Right cardiac atrium (tissue), 5 donors: ENCODE data around the gene CHAC1. TPM values are rescaled to one million over a fixed set of nuclear protein-coding genes. Genes with fewer than 3 reads are reported as not detected.
"Not testable (repeated sequence)": the region's sequence is repeated elsewhere in the genome, so short reads cannot be mapped to it uniquely, and the experiment has no call there.

Experiments
- ATAC-seq, 2 donors: fragments of 200-7000 bp; cut with Tn5 transposase; one replicate each; pipeline versions ENCODE4 v1.8.0 to v1.9.1; 2020; ENCODE audit warnings: moderate library complexity in 2 of 2, mild to moderate bottlenecking in 1 of 2
- DNase-seq, 3 donors: peaks; one replicate each; pipeline ENCODE4 v3.0.0-alpha.2; 2020
- H3K27ac ChIP-seq: one replicate; pipeline ENCODE4 v1.5.1; 2013; ENCODE audit warnings: mild to moderate bottlenecking, low read length, control low read depth, moderate library complexity
- H3K27me3 ChIP-seq: one replicate; pipeline ENCODE4 v1.6.1; 2013; ENCODE audit not compliant: control insufficient read depth, insufficient read depth
- H3K4me1 ChIP-seq: one replicate; pipeline ENCODE4 v1.6.1; 2013; ENCODE audit warnings: low read length; ENCODE audit not compliant: control insufficient read depth, insufficient read depth
- H3K4me3 ChIP-seq: one replicate; pipeline ENCODE4 v1.5.1; 2013; ENCODE audit warnings: low read length, control low read depth
- H3K9me3 ChIP-seq: one replicate; pipeline ENCODE4 v1.6.1; 2013; ENCODE audit warnings: low read length; ENCODE audit not compliant: control insufficient read depth
- WGBS: extraction: QIAGEN DNeasy Blood & Tissue Kit; methylation state at CpG from one replicate; pipeline ENCODE4 v1.1.7; 2013; 5-methylcytosine and 5-hydroxymethylcytosine counted together
- intact Hi-C, 4 donors: fragments of 100-400 bp; cut with DNase I; formaldehyde crosslinking; loops; one replicate each; pipeline versions ENCODE4 v1.11.0 to v1.14.0; 2022 to 2023
- polyA plus RNA-seq: library from polyadenylated mRNA; stranded (reverse); fragments of 200-250 nt; gene quantifications from one replicate; pipeline ENCODE4 v1.2.3, GENCODE V29; 2013
- total RNA-seq, 4 donors: library from RNA; stranded (reverse); fragmentation: NEBNext Ultra II Directional; extraction: Animal tissue kit (Norgen Biotek cat#: 25700); gene quantifications; one replicate each; pipeline ENCODE4 v1.2.1, GENCODE V29; 2021
- donor health status: healthy with polysubstance abuse.
- donor health status: DM: no; HTN: yes; CAD: no.
- donor health status: DM: no; HTN: no; CAD: no.
- donor health status: DM: no; HTN: yes; CAD: no; lungs with severe emphysema.
- donor health status: DM: yes; HTN: yes; CAD: no.

CHAC1 gene
- total and polyA plus RNA-seq, 5 donors = 1.6 to 3.2 (median 1.8) TPM

GRCh38 chr15:40951764-40952163, 1.5 kb upstream of the CHAC1 start:
- no peak for DNase-seq
- Histone ChIP-seq H3K9me3 (no peaks in the 10 kb centered on the region), H3K4me3 (no peak overlapping the region), H3K27ac (no peak overlapping the region), H3K4me1 (peaks cover 1% of the 10 kb centered on the region), H3K27me3 (no peaks in the 10 kb centered on the region)
- ATAC-seq = no peak
- intact Hi-C loops = loop anchor here in 1 of 4 donors (10.0 kb wide), 1 partner anchor 53 kb away; no protein-coding TSS in a partner anchor
- WGBS = 90% methylated on average over 4 of the region's 4 CpGs

- H3K4me1 ChIP-seq = peaks cover 2% of the 10 kb centered on the region
These were observed 870 bp upstream of the CHAC1 start for GRCh38 chr15:40952301-40952900.

GRCh38 chr15:40953713-40954074, 423 bp downstream of the CHAC1 start:
- ATAC-seq = peak; percentile 1 to 5
- H3K4me1 ChIP-seq = peaks cover 2% of the 10 kb centered on the region
- WGBS = 5% methylated on average over 17 of the region's 17 CpGs

More at GRCh38 chr15:40952301-40952900, 870 bp upstream of the CHAC1 start:
- no peak for DNase-seq
- ATAC-seq = no peak
- Histone ChIP-seq H3K4me3 (peak overlapping the region; percentile 67), H3K9me3 (no peaks in the 10 kb centered on the region), H3K27ac (peak overlapping the region; percentile 36), H3K27me3 (no peaks in the 10 kb centered on the region)
- intact Hi-C loops = loop anchor here in 1 of 4 donors (10.0 kb wide), 1 partner anchor 52 kb away; no protein-coding TSS in a partner anchor
- 48% methylated on average over 23 of the region's 23 CpGs for WGBS

GRCh38 chr15:40954158-40954848, 1.0 kb downstream of the CHAC1 start:
- DNase-seq, H3K27me3 ChIP-seq, ATAC-seq, H3K4me1 ChIP-seq, H3K4me3 ChIP-seq, H3K27ac ChIP-seq, H3K9me3 ChIP-seq: not testable (repeated sequence)
- 72% methylated on average over 8 of the region's 8 CpGs for WGBS
- intact Hi-C loops = loop anchor here in 1 of 4 donors (10.0 kb wide), 1 partner anchor 50 kb away; no protein-coding TSS in a partner anchor

More at GRCh38 chr15:40953713-40954074, 423 bp downstream of the CHAC1 start:
- intact Hi-C loops = loop anchor here in 1 of 4 donors (10.0 kb wide), 1 partner anchor 51 kb away; no protein-coding TSS in a partner anchor
- Histone ChIP-seq H3K4me3 (peak overlapping the region; percentile 67), H3K9me3 (no peaks in the 10 kb centered on the region), H3K27ac (no peak overlapping the region), H3K27me3 (no peaks in the 10 kb centered on the region)
- no peak for DNase-seq

GRCh38 chr15:40955141-40955903, 2.1 kb downstream of the CHAC1 start:
- Histone ChIP-seq H3K27me3 (no peaks in the 10 kb centered on the region), H3K4me1 (peaks cover 2% of the 10 kb centered on the region), H3K4me3 (no peak overlapping the region), H3K27ac (peak overlapping the region; percentile 3), H3K9me3 (no peaks in the 10 kb centered on the region)
- 90% methylated on average over 20 of the region's 20 CpGs for WGBS
- ATAC-seq = no peak
- intact Hi-C loops = loop anchor here in 1 of 4 donors (10.0 kb wide), 1 partner anchor 49 kb away; no protein-coding TSS in a partner anchor
- DNase-seq = no peak

- H3K9me3 ChIP-seq = no peaks in the 10 kb centered on the region
- no peaks in the 10 kb centered on the region for H3K27me3 ChIP-seq
- peak overlapping the region; percentile 76 for H3K27ac ChIP-seq
- 72% methylated on average over 3 of the region's 3 CpGs for WGBS
- intact Hi-C loops = loop anchor here in 1 of 4 donors (10.0 kb wide), 1 partner anchor 49 kb away; no protein-coding TSS in a partner anchor
- DNase-seq (no peak), ATAC-seq (no peak)
- peaks cover 2% of the 10 kb centered on the region for H3K4me1 ChIP-seq
- no peak overlapping the region for H3K4me3 ChIP-seq
These were observed 2.8 kb downstream of the CHAC1 start for GRCh38 chr15:40955930-40956540.

GRCh38 chr15:40956541-40956982, 3.3 kb downstream of the CHAC1 start:
- intact Hi-C loops = loop anchor here in 1 of 4 donors (10.0 kb wide), 1 partner anchor 48 kb away; no protein-coding TSS in a partner anchor
- Histone ChIP-seq H3K4me3 (no peak overlapping the region), H3K9me3 (no peaks in the 10 kb centered on the region), H3K27me3 (no peaks in the 10 kb centered on the region), H3K4me1 (peaks cover 2% of the 10 kb centered on the region), H3K27ac (peak overlapping the region; percentile 81)
- WGBS = 88% methylated on average over 3 of the region's 3 CpGs
- DNase-seq = no peak
- peak in 1 of 2 donors; percentile 6 for ATAC-seq

GRCh38 chr15:40957041-40957555, 3.8 kb downstream of the CHAC1 start:
- no peaks in the 10 kb centered on the region for H3K27me3 ChIP-seq
- peak overlapping the region; percentile 81 for H3K27ac ChIP-seq
- WGBS = 85% methylated on average over 4 of the region's 4 CpGs
- DNase-seq = no peak
- no peaks in the 10 kb centered on the region for H3K9me3 ChIP-seq
- intact Hi-C loops = loop anchor here in 1 of 4 donors (10.0 kb wide), 1 partner anchor 48 kb away; no protein-coding TSS in a partner anchor
- no peak for ATAC-seq
- H3K4me3 ChIP-seq = no peak overlapping the region
- peaks cover 2% of the 10 kb centered on the region for H3K4me1 ChIP-seq

GRCh38 chr15:40957581-40958051, 4.3 kb downstream of the CHAC1 start:
- Histone ChIP-seq H3K9me3 (no peaks in the 10 kb centered on the region), H3K4me1 (peaks cover 2% of the 10 kb centered on the region), H3K27ac (peak overlapping the region; percentile 39), H3K27me3 (no peaks in the 10 kb centered on the region), H3K4me3 (no peak overlapping the region)
- DNase-seq (peak in 2 of 3 donors; percentile 69 to 75), ATAC-seq (peak in 1 of 2 donors; percentile 45)
- intact Hi-C loops = loop anchor here in 1 of 4 donors (10.0 kb wide), 1 partner anchor 47 kb away; no protein-coding TSS in a partner anchor
- 67% methylated on average over 9 of the region's 9 CpGs for WGBS

GRCh38 chr15:40958146-40958545, 4.9 kb downstream of the CHAC1 start:
- no peak for DNase-seq
- no peaks in the 10 kb centered on the region for H3K27me3 ChIP-seq
- 87% methylated on average over 6 of the region's 6 CpGs for WGBS
- H3K9me3 ChIP-seq = no peaks in the 10 kb centered on the region
- intact Hi-C loops = loop anchor here in 1 of 4 donors (10.0 kb wide), 1 partner anchor 47 kb away; no protein-coding TSS in a partner anchor
- H3K27ac ChIP-seq = no peak overlapping the region
- no peak for ATAC-seq
- H3K4me1 ChIP-seq = peaks cover 2% of the 10 kb centered on the region
- H3K4me3 ChIP-seq = no peak overlapping the region
